NCI-H2171 (cell line): Measurements from ENCODE around the gene C17orf107.

Source experiments
- DNase-seq: peaks from one replicate; lab custom pipeline; 2025; lab: John Stamatoyannopoulos, UW

The C17orf107 gene

DNA sequence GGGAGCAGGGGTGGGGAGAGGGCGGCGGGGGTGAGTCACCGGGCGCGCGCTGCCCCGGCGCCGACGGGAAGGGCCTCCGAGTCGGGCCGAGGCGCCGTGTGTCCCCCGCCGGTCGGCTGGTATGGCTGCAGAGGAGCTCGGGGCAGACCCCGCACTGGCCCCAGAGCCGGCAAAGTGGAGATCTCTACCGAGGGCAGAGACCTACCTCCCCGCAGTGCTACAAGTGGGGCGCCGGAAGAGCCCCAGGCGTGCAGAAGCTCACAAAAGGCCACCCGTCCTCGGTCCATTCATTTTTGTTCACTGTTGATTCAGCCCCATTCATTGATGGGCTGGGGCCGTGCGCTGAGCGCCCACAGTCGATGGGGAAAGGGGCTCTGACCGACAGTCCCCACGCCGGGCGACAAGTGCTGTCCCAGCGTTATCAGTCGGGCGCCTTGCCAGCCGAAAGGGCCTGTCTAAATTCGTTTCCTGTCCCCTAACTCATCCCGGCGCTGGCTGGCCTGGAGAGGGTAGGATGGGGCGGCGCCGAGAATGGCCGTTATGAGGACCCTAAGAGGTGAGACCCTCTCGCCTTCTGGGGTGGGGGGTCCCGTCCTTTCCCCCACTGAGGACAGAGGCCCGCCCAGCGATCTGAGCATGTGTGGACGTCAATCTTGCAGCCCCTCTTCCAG lies 50.9 kb downstream of the C17orf107 start:
- DNase-seq = no peak

GRCh38 chr17:4950746-4951204 lies 51.4 kb downstream of the C17orf107 start, which contains the start of gene ENO3:
TSS of gene ENO3 (plus strand) at chr17:4951119. CDS start at chr17:4951830, 711 bp downstream.
- DNase-seq = no peak

DNA sequence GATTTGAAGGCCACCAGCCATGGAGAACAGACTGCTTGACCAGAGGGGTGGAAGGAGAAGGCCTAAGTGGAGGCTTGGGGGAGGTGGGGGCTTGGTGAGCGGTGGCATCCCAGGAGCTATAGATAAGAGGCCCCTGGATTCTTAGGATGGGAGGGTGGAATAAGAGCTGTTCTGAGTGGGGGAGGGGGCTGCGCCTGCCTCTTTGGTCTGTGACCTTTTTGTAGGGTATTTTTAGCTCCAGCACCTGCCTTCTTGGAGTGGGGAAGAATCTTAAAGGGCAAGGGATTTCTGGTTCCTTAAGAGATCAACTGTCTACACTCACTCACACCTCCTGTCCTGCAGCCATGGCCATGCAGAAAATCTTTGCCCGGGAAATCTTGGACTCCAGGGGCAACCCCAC lies 52.1 kb downstream of the C17orf107 start:
- DNase-seq = no peak
